Activated naive CD4-positive, alpha-beta T cell treated with anti-CD3 and anti-CD28 coated beads, Interleukin-2, amount 50 U/mL, for 24 hours (primary cell): ENCODE data around the gene NUDT8.

Source experiments
- H3K27ac Mint-ChIP-seq: one replicate; pipeline ENCODE4 v1.8.0; 2021; ENCODE audit warnings: mild to moderate bottlenecking, mixed read lengths
- H3K27me3 Mint-ChIP-seq: one replicate; pipeline ENCODE4 v1.8.0; 2021; ENCODE audit warnings: mixed read lengths
- H3K36me3 Mint-ChIP-seq: one replicate; pipeline ENCODE4 v1.8.0; 2021; ENCODE audit warnings: mixed read lengths
- H3K4me1 Mint-ChIP-seq: one replicate; pipeline ENCODE4 v1.8.0; 2021; ENCODE audit warnings: mixed read lengths
- H3K4me3 Mint-ChIP-seq: one replicate; pipeline ENCODE4 v1.8.0; 2021; ENCODE audit warnings: mild to moderate bottlenecking, mixed read lengths
- H3K9me3 Mint-ChIP-seq: one replicate; pipeline ENCODE4 v1.8.0; 2021; ENCODE audit warnings: mixed read lengths

Gene NUDT8, protein sequence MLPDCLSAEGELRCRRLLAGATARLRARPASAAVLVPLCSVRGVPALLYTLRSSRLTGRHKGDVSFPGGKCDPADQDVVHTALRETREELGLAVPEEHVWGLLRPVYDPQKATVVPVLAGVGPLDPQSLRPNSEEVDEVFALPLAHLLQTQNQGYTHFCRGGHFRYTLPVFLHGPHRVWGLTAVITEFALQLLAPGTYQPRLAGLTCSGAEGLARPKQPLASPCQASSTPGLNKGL

GRCh38 chr11:67629386-67630227, at the start of gene NUDT8:
Gene NUDT8 (minus strand): TSS chr11:67629937. CDS start chr11:67629911, 26 bp downstream.
- H3K27ac Mint-ChIP-seq = peak within 1 kb of the TSS; percentile 91
- no peaks in the 10 kb centered on the region for H3K27me3 Mint-ChIP-seq
- H3K4me1 Mint-ChIP-seq = peaks cover 6% of the 10 kb centered on the region
- no peaks in the 10 kb centered on the region for H3K36me3 Mint-ChIP-seq
- no peaks in the 10 kb centered on the region for H3K9me3 Mint-ChIP-seq
- peak within 1 kb of the TSS; percentile 90 for H3K4me3 Mint-ChIP-seq

GRCh38 chr11:67675058-67675747, 45.5 kb upstream of the NUDT8 start:
- Mint-ChIP-seq H3K27ac (no peak overlapping the region), H3K4me1 (no peaks in the 10 kb centered on the region), H3K27me3 (no peaks in the 10 kb centered on the region), H3K9me3 (no peaks in the 10 kb centered on the region), H3K4me3 (no peak overlapping the region), H3K36me3 (no peaks in the 10 kb centered on the region)

DNA sequence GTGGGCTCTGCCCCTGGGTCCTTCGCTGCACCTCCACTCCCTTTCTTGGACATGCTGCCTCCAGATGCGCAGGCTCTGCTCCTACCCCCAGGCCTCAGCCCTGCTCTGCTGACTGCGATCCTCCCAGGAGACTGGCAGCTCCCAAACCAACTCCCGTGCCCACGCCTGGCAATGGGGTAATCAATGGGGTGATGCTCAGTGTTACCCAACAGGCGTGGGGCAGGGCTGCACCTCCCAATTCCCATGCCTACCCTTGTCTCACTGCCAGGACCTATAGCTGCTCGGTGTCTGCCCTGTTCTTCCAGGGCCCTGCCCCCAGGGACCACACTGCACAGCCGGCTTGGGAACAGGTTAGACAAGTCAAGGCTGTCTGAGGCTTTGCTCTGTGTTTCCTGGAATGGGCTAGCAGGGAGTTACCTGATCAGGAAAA, 44.7 kb upstream of the NUDT8 start, which contains the start of gene ALDH3B2:
ALDH3B2 (minus strand) TSS at position 182 of the 430 bp plus-strand sequence. CDS start 7,688 bp downstream, outside the sequence.
- H3K27ac Mint-ChIP-seq = no peak within 1 kb of the TSS
- H3K36me3 Mint-ChIP-seq = no peaks in the 10 kb centered on the region
- no peaks in the 10 kb centered on the region for H3K9me3 Mint-ChIP-seq
- H3K4me3 Mint-ChIP-seq = no peak within 1 kb of the TSS
- H3K4me1 Mint-ChIP-seq = no peaks in the 10 kb centered on the region
- no peaks in the 10 kb centered on the region for H3K27me3 Mint-ChIP-seq

GRCh38 chr11:67673902-67674301, 44.2 kb upstream of the NUDT8 start:
- H3K4me1 Mint-ChIP-seq = no peaks in the 10 kb centered on the region

GRCh38 chr11:67673358-67673757, 43.6 kb upstream of the NUDT8 start:
- no peaks in the 10 kb centered on the region for H3K4me1 Mint-ChIP-seq
- no peaks in the 10 kb centered on the region for H3K27me3 Mint-ChIP-seq
- H3K4me3 Mint-ChIP-seq = no peak overlapping the region
- H3K27ac Mint-ChIP-seq = no peak overlapping the region
- no peaks in the 10 kb centered on the region for H3K9me3 Mint-ChIP-seq
- H3K36me3 Mint-ChIP-seq = no peaks in the 10 kb centered on the region

More at GRCh38 chr11:67673902-67674301, 44.2 kb upstream of the NUDT8 start:
- H3K36me3 Mint-ChIP-seq = no peaks in the 10 kb centered on the region
- H3K4me3 Mint-ChIP-seq = no peak overlapping the region
- no peak overlapping the region for H3K27ac Mint-ChIP-seq
- H3K27me3 Mint-ChIP-seq = no peaks in the 10 kb centered on the region
- no peaks in the 10 kb centered on the region for H3K9me3 Mint-ChIP-seq

- H3K36me3 Mint-ChIP-seq = no peaks in the 10 kb centered on the region
- no peak overlapping the region for H3K27ac Mint-ChIP-seq
- no peaks in the 10 kb centered on the region for H3K27me3 Mint-ChIP-seq
- H3K4me1 Mint-ChIP-seq = no peaks in the 10 kb centered on the region
- no peak overlapping the region for H3K4me3 Mint-ChIP-seq
- no peaks in the 10 kb centered on the region for H3K9me3 Mint-ChIP-seq
Measured at GRCh38 chr11:67671211-67671520, 41.4 kb upstream of the NUDT8 start.

- Mint-ChIP-seq H3K36me3 (no peaks in the 10 kb centered on the region), H3K4me1 (no peaks in the 10 kb centered on the region), H3K4me3 (no peak overlapping the region), H3K27me3 (no peaks in the 10 kb centered on the region), H3K27ac (no peak overlapping the region), H3K9me3 (no peaks in the 10 kb centered on the region)
Measured at GRCh38 chr11:67670316-67671210, 40.8 kb upstream of the NUDT8 start.

DNA sequence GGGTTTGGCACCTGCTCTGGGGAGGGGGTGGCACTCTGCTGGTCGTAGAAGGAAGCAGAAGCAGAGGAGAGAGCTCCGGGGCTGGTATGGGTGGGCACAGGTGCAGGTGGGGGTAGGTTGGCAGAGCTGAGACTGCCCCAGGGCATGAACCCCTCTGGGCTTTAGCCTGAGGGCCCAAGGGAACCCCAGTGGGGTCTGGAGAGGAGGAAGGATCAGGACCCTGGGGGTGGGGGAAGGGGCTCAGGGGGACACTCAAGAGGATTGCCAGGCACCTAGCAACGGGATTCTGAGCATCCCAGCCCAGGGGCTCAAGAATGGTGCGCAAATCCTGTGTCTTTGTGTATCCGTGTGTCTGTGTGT, 38.4 kb upstream of the NUDT8 start:
- no peaks in the 10 kb centered on the region for H3K27me3 Mint-ChIP-seq

GRCh38 chr11:67667490-67668191, 37.9 kb upstream of the NUDT8 start:
- Mint-ChIP-seq H3K36me3 (no peaks in the 10 kb centered on the region), H3K9me3 (no peaks in the 10 kb centered on the region), H3K27ac (no peak overlapping the region), H3K4me1 (no peaks in the 10 kb centered on the region), H3K4me3 (no peak overlapping the region), H3K27me3 (no peaks in the 10 kb centered on the region)

More for the DNA sequence above, 38.4 kb upstream of the NUDT8 start:
- Mint-ChIP-seq H3K4me3 (no peak overlapping the region), H3K27ac (no peak overlapping the region), H3K4me1 (no peaks in the 10 kb centered on the region), H3K36me3 (no peaks in the 10 kb centered on the region), H3K9me3 (no peaks in the 10 kb centered on the region)

DNA sequence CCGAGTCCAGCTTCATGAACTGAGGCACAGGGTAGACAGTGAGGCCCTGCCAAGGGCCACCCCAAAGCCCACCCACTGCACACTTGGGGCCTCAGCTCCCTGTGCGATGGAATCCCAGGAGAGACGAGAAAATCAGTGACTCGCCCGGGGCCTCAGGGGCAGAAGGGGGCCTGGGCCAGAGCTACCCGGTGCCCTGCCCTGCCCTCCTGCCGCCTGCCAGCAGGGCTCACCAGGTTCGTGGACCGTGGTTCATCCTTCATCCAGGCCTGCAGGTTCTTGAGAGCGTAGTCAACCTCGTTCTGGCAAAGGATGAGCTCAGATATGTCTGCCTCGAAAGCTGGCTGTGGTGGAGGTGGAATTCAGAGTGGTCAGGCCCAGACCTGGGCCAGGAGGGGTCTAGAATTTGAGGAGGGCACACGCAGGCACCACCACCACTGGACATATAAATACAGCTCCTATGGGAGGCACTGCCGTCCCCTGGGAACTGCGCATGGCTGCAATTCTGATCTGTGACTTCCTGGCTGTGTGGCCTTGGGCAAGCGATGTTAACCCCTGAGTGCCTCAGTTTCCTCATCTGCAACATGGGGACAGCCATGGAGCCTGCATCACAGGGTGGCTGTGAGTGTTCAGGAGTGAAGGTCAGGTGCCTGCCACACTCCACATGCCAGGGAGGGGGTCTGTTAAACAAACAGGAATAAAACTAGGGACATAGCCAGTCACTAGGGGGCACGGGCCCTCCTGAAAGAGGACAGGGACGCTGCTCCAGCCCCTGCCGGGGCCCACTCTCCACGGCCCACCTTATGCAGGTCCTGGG, 37.1 kb upstream of the NUDT8 start:
- no peaks in the 10 kb centered on the region for H3K4me1 Mint-ChIP-seq
- no peaks in the 10 kb centered on the region for H3K36me3 Mint-ChIP-seq
- H3K27me3 Mint-ChIP-seq = no peaks in the 10 kb centered on the region
- no peak overlapping the region for H3K27ac Mint-ChIP-seq
- no peaks in the 10 kb centered on the region for H3K9me3 Mint-ChIP-seq
- no peak overlapping the region for H3K4me3 Mint-ChIP-seq

DNA sequence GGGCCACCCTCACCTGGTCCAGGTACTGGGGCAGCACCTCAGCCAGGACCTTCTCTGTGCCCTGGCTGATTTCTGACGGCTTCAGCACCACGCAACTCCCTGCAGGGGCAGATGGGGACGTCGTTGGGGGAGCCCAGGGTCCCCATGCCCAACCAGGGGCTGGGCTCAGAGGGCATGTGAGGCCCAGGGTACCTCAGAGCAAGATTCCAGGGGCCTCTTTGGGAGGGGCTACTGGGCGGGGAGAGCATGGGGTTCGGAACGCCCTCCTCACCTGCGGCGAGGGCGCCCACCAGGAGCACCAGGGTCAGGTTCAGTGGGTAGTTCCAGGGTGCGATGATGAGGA, 36.5 kb upstream of the NUDT8 start:
- H3K9me3 Mint-ChIP-seq = no peaks in the 10 kb centered on the region
- no peak overlapping the region for H3K27ac Mint-ChIP-seq
- no peaks in the 10 kb centered on the region for H3K36me3 Mint-ChIP-seq
- no peaks in the 10 kb centered on the region for H3K4me1 Mint-ChIP-seq
- H3K27me3 Mint-ChIP-seq = no peaks in the 10 kb centered on the region
- H3K4me3 Mint-ChIP-seq = no peak overlapping the region

GRCh38 chr11:67665541-67666302, 36.0 kb upstream of the NUDT8 start:
- no peak overlapping the region for H3K27ac Mint-ChIP-seq
- H3K9me3 Mint-ChIP-seq = no peaks in the 10 kb centered on the region
- no peaks in the 10 kb centered on the region for H3K36me3 Mint-ChIP-seq
- H3K27me3 Mint-ChIP-seq = no peaks in the 10 kb centered on the region
- no peak overlapping the region for H3K4me3 Mint-ChIP-seq
- H3K4me1 Mint-ChIP-seq = no peaks in the 10 kb centered on the region

DNA sequence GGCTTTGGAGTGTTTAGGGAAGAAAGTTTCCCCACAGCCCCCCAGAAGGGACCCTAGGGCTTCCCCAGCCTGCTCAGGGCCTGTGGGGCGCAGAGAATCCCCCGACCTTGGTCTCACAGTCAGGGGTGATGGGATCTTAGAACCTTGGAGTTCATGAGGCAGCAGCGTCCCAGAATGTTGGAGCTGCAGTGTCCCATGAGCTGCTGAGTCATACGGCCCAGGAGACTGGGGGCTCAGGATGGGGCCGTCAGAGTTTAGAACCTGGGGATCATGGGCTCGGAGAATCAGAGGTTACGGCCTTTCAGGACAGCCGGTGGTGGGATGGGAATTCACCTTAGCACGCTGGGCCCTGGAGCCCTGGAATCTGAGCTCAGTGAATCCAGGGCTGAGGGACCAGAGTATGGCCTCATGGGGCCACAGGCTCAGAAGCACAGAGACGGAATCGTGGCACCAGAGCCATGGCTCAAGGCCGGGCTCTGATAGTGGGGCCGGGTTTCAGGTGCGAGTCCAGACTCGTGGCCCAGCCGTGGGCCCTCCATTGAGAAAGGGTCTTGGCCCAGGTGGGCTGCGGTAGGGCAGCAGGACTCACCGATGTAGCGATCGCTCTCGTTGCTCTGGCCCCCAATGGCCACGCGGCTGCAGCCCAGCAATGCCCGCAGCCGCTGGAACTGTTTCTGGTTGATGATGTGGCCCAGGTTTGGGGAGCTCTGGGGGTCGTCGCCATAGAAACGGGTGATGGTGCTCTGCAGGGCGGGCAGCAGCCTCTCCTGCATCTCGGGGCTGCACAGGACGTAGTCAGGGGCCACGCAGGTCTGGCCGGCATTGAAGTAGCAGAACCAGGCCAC, 35.2 kb upstream of the NUDT8 start:
- Mint-ChIP-seq H3K36me3 (no peaks in the 10 kb centered on the region), H3K4me3 (no peak overlapping the region), H3K27me3 (no peaks in the 10 kb centered on the region), H3K9me3 (no peaks in the 10 kb centered on the region), H3K4me1 (no peaks in the 10 kb centered on the region), H3K27ac (no peak overlapping the region)
